Measurements from ENCODE around the gene SH3RF3. TPM values are rescaled to one million over a fixed set of nuclear protein-coding genes. Genes with fewer than 3 reads are reported as not detected.

SH3RF3 gene
- total RNA-seq, 2 donors from 2014 or later = 1.5 to 1.8 TPM

DNA sequence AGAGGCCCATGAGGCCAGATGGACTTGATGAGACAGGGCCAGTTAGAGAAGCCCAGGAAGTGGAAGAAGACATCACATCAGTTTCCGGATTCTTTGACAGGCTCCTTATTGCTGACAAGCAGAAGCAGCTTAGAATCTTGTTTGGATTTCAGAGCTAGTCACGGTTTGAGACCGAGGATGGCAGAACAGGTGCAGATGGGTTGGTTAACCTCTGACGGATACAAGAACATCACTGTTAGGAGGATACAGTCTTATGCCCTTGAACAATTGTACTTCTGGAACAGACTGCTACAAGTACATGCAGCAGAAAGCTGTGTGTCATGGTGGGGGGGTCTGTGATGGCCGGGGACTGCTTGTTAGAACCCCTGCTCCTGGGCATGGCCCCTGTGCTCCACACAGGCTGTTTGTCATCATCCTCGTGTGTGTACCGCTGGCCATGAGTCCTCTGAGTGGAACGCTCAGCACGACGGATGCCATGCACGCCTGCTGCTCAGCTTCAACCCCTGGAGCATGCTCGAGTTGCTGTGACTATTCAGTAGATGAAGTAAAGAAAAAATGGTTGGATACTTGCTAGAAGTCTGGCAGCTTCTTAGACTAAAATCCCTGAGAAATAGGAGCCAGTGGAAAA is 217.7 kb downstream of the SH3RF3 start:
- Mint-ChIP-seq H3K27me3 (ENCODE audit: insufficient read depth) (no peaks in the 10 kb centered on the region), H3K9me3 (no peaks in the 10 kb centered on the region), H3K27ac (no peak overlapping the region), H3K4me1 (no peaks in the 10 kb centered on the region), H3K36me3 (ENCODE audit: low read depth) (no peaks in the 10 kb centered on the region), H3K4me3 (no peak overlapping the region)
- H3K4me3 ChIP-seq (ENCODE audit: low read length) = no peak overlapping the region
- no peaks in the 10 kb centered on the region for H3K9me3 ChIP-seq (ENCODE audit: control insufficient read depth, low read length)
- no peak overlapping the region for H3K27ac ChIP-seq (ENCODE audit: low read depth, low read length)
- H3K4me1 ChIP-seq (ENCODE audit: control insufficient read depth, insufficient read depth, low read length) = no peaks in the 10 kb centered on the region
- TF ChIP-seq CTCF (conservative IDR thresholded peaks at IDR 0.05) = no peak
- H3K9ac ChIP-seq (ENCODE audit: extremely low read depth, low read length, poor library complexity, severe bottlenecking) = no peak overlapping the region
- DNase-seq = no peak
- no peaks in the 10 kb centered on the region for H3K27me3 ChIP-seq (ENCODE audit: control insufficient read depth, insufficient read depth, low read length, poor library complexity, severe bottlenecking)
- no peaks in the 10 kb centered on the region for H3K36me3 ChIP-seq (ENCODE audit: control insufficient read depth, insufficient read depth, low read length)
- WGBS, 2 experiments (ENCODE audit: insufficient coverage in 1 of 2, insufficient read length in 1 of 2) = 93 to 96% methylated on average over 10 to 12 of the region's 12 CpGs

DNA sequence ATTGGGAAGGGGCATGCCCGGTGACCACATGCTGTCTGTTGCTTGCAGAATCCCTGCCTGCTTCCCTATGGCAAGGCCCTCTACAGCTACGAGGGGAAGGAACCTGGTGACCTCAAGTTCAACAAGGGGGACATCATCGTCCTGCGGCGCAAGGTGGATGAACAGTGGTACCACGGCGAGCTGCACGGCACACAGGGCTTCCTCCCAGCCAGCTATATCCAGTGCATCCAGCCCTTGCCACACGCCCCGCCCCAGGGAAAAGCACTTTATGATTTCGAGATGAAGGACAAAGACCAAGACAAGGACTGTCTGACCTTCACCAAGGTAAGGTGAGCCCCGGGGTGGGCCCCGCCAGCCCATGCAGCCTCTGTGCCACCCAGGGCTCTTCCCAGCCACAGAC is 218.6 kb downstream of the SH3RF3 start:
- 95 to 100% methylated on average over 5 to 13 of the region's 13 CpGs for WGBS, 2 experiments (ENCODE audit: insufficient coverage in 1 of 2, insufficient read length in 1 of 2)
- H3K27me3 ChIP-seq (ENCODE audit: control insufficient read depth, insufficient read depth, low read length, poor library complexity, severe bottlenecking) = no peaks in the 10 kb centered on the region
- no peaks in the 10 kb centered on the region for H3K9me3 ChIP-seq (ENCODE audit: control insufficient read depth, low read length)
- H3K4me1 Mint-ChIP-seq = no peaks in the 10 kb centered on the region
- no peak for DNase-seq
- H3K36me3 Mint-ChIP-seq (ENCODE audit: low read depth) = no peaks in the 10 kb centered on the region
- H3K27me3 Mint-ChIP-seq (ENCODE audit: insufficient read depth) = no peaks in the 10 kb centered on the region
- H3K36me3 ChIP-seq (ENCODE audit: control insufficient read depth, insufficient read depth, low read length) = no peaks in the 10 kb centered on the region
- no peak overlapping the region for H3K27ac Mint-ChIP-seq
- H3K4me3 Mint-ChIP-seq = no peak overlapping the region
- H3K4me1 ChIP-seq (ENCODE audit: control insufficient read depth, insufficient read depth, low read length) = no peaks in the 10 kb centered on the region
- H3K9me3 Mint-ChIP-seq = no peaks in the 10 kb centered on the region
- H3K27ac ChIP-seq (ENCODE audit: low read depth, low read length) = no peak overlapping the region
- H3K4me3 ChIP-seq (ENCODE audit: low read length) = no peak overlapping the region
- no peak for TF ChIP-seq CTCF (conservative IDR thresholded peaks at IDR 0.05)
- no peak overlapping the region for H3K9ac ChIP-seq (ENCODE audit: extremely low read depth, low read length, poor library complexity, severe bottlenecking)

GRCh38 chr2:109348190-109348589 is 219.2 kb downstream of the SH3RF3 start:
- Mint-ChIP-seq H3K36me3 (ENCODE audit: low read depth) (no peaks in the 10 kb centered on the region), H3K4me3 (no peak overlapping the region), H3K27ac (no peak overlapping the region), H3K4me1 (no peaks in the 10 kb centered on the region), H3K9me3 (no peaks in the 10 kb centered on the region), H3K27me3 (ENCODE audit: insufficient read depth) (no peaks in the 10 kb centered on the region)
- H3K9ac ChIP-seq (ENCODE audit: extremely low read depth, low read length, poor library complexity, severe bottlenecking) = no peak overlapping the region
- no peak for DNase-seq
- no peaks in the 10 kb centered on the region for H3K27me3 ChIP-seq (ENCODE audit: control insufficient read depth, insufficient read depth, low read length, poor library complexity, severe bottlenecking)
- no peak for TF ChIP-seq CTCF (conservative IDR thresholded peaks at IDR 0.05)
- 93 to 100% methylated on average over 3 of the region's 3 CpGs for WGBS, 2 experiments (ENCODE audit: insufficient coverage in 1 of 2, insufficient read length in 1 of 2)
- H3K4me1 ChIP-seq (ENCODE audit: control insufficient read depth, insufficient read depth, low read length) = no peaks in the 10 kb centered on the region
- no peak overlapping the region for H3K4me3 ChIP-seq (ENCODE audit: low read length)
- no peaks in the 10 kb centered on the region for H3K9me3 ChIP-seq (ENCODE audit: control insufficient read depth, low read length)
- H3K27ac ChIP-seq (ENCODE audit: low read depth, low read length) = no peak overlapping the region
- no peaks in the 10 kb centered on the region for H3K36me3 ChIP-seq (ENCODE audit: control insufficient read depth, insufficient read depth, low read length)
